Measurements from ENCODE around the gene CARMIL1. TPM values are rescaled to one million over a fixed set of nuclear protein-coding genes. Genes with fewer than 3 reads are reported as not detected.

Gene CARMIL1
- total RNA-seq, 1 donor from 2014 or later = 37.6 TPM

DNA sequence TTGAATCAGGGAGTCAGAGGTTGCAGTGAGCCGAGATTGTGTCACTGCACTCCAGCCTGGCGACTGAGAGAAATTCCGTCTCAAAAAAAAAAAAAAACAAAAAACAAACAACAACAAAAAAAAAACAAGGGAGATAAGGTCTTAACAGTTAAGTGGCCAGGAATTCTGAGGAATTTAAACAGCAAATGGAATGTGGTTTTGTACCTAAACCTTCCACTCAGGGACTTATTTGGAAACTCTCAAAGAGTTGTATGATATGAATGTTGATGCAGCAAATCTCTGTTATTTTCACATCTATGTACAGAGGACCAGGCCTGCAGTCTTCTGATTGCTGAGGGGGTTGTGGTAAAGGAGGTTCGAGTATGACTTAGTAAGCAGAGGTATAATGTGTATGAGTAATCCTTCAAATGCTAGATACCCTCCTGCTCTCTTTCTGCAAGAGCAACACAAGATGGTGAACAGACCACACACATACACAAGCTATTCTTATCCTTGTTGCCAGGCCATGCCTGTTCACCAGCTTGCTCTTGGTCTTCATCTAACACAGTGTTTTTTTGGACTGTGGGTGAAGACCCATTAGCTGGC lies 197.9 kb downstream of the CARMIL1 start:
- ATAC-seq (peak; percentile 34), DNase-seq (no peak)
- Histone ChIP-seq H3K4me3 (no peak overlapping the region), H3K27me3 (no peaks in the 10 kb centered on the region), H3K4me1 (no peaks in the 10 kb centered on the region), H3K9me3 (no peaks in the 10 kb centered on the region), H3K27ac (no peak overlapping the region), H3K36me3 (peaks cover 7% of the 10 kb centered on the region)
- intact Hi-C loops (cut with DNase I) = no loop called here
- TF ChIP-seq CTCF (IDR thresholded peaks at IDR 0.05) = no peak

GRCh38 chr6:25478973-25479372 lies 199.8 kb downstream of the CARMIL1 start:
- no peak for ATAC-seq
- TF ChIP-seq CTCF (IDR thresholded peaks at IDR 0.05) = no peak
- intact Hi-C loops (cut with DNase I) = no loop called here
- no peak overlapping the region for H3K4me3 ChIP-seq
- no peaks in the 10 kb centered on the region for H3K27me3 ChIP-seq
- no peak overlapping the region for H3K27ac ChIP-seq
- no peak for DNase-seq
- no peaks in the 10 kb centered on the region for H3K9me3 ChIP-seq
- H3K4me1 ChIP-seq = no peaks in the 10 kb centered on the region
- peaks cover 9% of the 10 kb centered on the region for H3K36me3 ChIP-seq

DNA sequence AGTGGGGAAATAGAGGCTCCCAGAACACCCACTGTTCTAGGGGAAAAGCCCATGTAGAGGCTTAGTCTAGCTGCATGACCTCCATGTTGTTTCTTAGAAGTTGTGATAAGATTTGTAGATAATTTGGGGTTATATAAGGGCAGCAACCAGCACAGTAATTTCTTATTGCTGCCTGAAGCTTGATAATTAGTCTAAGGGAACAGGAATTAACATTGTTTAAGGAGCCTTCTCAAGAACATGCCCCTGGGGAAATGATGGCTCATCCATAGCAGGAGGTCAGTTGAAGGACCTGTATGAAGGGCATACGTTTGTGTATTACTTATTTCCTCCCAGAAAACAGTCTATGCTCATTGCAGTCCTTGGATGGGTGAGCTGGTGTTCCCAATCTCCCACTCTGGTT lies 202.1 kb downstream of the CARMIL1 start:
- H3K4me1 ChIP-seq = no peaks in the 10 kb centered on the region
- H3K9me3 ChIP-seq = no peaks in the 10 kb centered on the region
- DNase-seq = no peak
- no peak for TF ChIP-seq CTCF (IDR thresholded peaks at IDR 0.05)
- no peak overlapping the region for H3K4me3 ChIP-seq
- no peak overlapping the region for H3K27ac ChIP-seq
- H3K36me3 ChIP-seq = peaks cover 16% of the 10 kb centered on the region
- no peak for ATAC-seq
- no peaks in the 10 kb centered on the region for H3K27me3 ChIP-seq
- intact Hi-C loops (cut with DNase I) = no loop called here

DNA sequence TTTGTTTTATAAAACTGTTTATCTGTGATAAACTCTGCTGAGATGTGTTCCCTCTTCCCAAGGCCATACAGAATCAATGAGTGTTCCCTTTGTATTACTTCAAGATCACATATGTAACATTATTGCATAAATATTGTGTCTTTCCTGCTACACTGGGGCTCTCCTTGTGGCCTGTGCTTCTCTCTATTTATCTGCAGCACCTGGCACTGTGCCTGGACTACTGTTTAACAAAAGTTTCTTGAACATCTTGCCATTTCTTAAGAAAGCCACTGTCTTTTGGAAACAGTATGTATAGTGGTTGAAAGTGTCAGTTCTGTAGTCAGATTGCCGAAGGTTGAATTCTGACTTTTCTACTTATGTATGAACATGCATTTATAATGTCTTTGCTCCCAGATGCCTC lies 203.8 kb downstream of the CARMIL1 start:
- no peak for DNase-seq
- H3K36me3 ChIP-seq = peaks cover 16% of the 10 kb centered on the region
- no peaks in the 10 kb centered on the region for H3K9me3 ChIP-seq
- intact Hi-C loops (cut with DNase I) = no loop called here
- H3K4me3 ChIP-seq = no peak overlapping the region
- no peak for TF ChIP-seq CTCF (IDR thresholded peaks at IDR 0.05)
- H3K27me3 ChIP-seq = no peaks in the 10 kb centered on the region
- ATAC-seq = no peak
- H3K4me1 ChIP-seq = no peaks in the 10 kb centered on the region
- no peak overlapping the region for H3K27ac ChIP-seq

DNA sequence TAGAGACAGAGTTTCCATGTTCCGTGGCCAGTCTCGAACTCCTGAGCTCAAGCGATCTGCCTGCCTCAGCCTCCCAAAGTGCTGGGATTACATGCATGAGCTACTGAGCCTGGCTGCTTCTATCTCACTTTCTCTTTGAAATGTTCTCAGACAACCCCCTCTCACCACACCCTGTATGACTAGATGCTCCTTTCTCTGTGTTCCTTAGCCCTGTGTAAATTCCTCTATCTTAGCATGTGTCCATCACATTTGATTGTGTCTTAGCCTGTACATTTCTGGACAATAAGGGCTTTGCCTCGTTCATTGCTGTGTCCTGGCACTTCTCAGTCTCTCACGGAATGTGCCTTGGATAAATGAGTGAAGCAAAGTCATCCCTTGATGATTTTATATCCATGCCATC lies 204.8 kb downstream of the CARMIL1 start:
- ATAC-seq = no peak
- Histone ChIP-seq H3K4me3 (no peak overlapping the region), H3K27me3 (no peaks in the 10 kb centered on the region), H3K36me3 (peaks cover 16% of the 10 kb centered on the region), H3K9me3 (no peaks in the 10 kb centered on the region), H3K27ac (no peak overlapping the region), H3K4me1 (no peaks in the 10 kb centered on the region)
- intact Hi-C loops (cut with DNase I) = no loop called here
- DNase-seq = no peak
- TF ChIP-seq CTCF (IDR thresholded peaks at IDR 0.05) = no peak

- peaks cover 2% of the 10 kb centered on the region for H3K4me1 ChIP-seq
- H3K9me3 ChIP-seq = no peaks in the 10 kb centered on the region
- no peak overlapping the region for H3K4me3 ChIP-seq
- no peak for TF ChIP-seq CTCF (IDR thresholded peaks at IDR 0.05)
- H3K27ac ChIP-seq = no peak overlapping the region
- H3K36me3 ChIP-seq = peaks cover 16% of the 10 kb centered on the region
- no peak for DNase-seq
- intact Hi-C loops (cut with DNase I) = loop anchor here (5.0 kb wide), 1 partner anchor 208 kb away; the partner anchor contains the start of gene CARMIL1
- no peak for ATAC-seq
- H3K27me3 ChIP-seq = no peaks in the 10 kb centered on the region
Observed at GRCh38 chr6:25484900-25485299, 205.7 kb downstream of the CARMIL1 start.

Data from upper lobe of right lung (tissue), 1 donor.